IMR-90 (cell line): ENCODE results near the gene RP2. TPM values are rescaled to one million over a fixed set of nuclear protein-coding genes. Genes with fewer than 3 reads are reported as not detected.

Experiments
- ATAC-seq: fragments of 200-7000 bp; cut with Tn5 transposase; 2 replicates; pipeline ENCODE4 v1.9.1; 2020; ENCODE audit warnings: low read depth, mild to moderate bottlenecking, moderate library complexity
- BruUV-seq: library from RNA; stranded (reverse); fragments of 400-500 nt; replicated peaks from 2 replicates; lab custom pipeline; 2021; lab: Mats Ljungman, UMichigan
- CTCF ChIA-PET: fragments of 300-600 bp; formaldehyde crosslinking; extraction: SDS; loops from one replicate; lab custom pipeline; 2021; ENCODE audit warnings: antibody characterized with exemption; lab: Yijun Ruan, JAX
- POLR2A ChIA-PET: fragments of 300-600 bp; sonication (Branson Sonifier 250); formaldehyde crosslinking; loops from one replicate; lab custom pipeline; 2022; ENCODE audit warnings: antibody characterized with exemption; ENCODE audit not compliant: unreplicated experiment; lab: Charles Lee
- DNase-seq: peaks from one replicate; pipeline ENCODE4 v3.0.0; 2013
- H2AFZ ChIP-seq: replicated peaks from 2 replicates; pipeline ENCODE3; 2013; ENCODE audit warnings: low read length, mild to moderate bottlenecking; ENCODE audit not compliant: poor library complexity
- H2AK5ac ChIP-seq: 2 replicates; pipeline ENCODE4 v1.6.1; 2013; ENCODE audit warnings: low read depth, low read length, inconsistent platforms
- H2AK9ac ChIP-seq: replicated peaks from 2 replicates; pipeline ENCODE3; 2013; ENCODE audit warnings: mild to moderate bottlenecking, low read depth, low read length, moderate library complexity; ENCODE audit not compliant: poor library complexity
- H2BK120ac ChIP-seq: 2 replicates; pipeline ENCODE4 v1.6.1; 2013; ENCODE audit warnings: low read depth, low read length, inconsistent platforms
- H2BK15ac ChIP-seq: 3 replicates; pipeline ENCODE4 v1.6.1; 2013; ENCODE audit warnings: low read depth, low read length, inconsistent platforms
- H2BK20ac ChIP-seq: 2 replicates; pipeline ENCODE4 v1.6.1; 2013; ENCODE audit warnings: low read depth, mild to moderate bottlenecking, inconsistent platforms, low read length, moderate library complexity
- H2BK5ac ChIP-seq: 2 replicates; pipeline ENCODE4 v1.6.1; 2013; ENCODE audit warnings: mild to moderate bottlenecking, low read depth, low read length, inconsistent platforms; ENCODE audit not compliant: poor library complexity, severe bottlenecking
- H3K14ac ChIP-seq: replicated peaks from 2 replicates; pipeline ENCODE4 v1.6.1; 2013; ENCODE audit warnings: low read depth, low read length, inconsistent platforms
- H3K18ac ChIP-seq: 2 replicates; pipeline ENCODE4 v1.6.1; 2013; ENCODE audit warnings: low read depth, low read length, control low read depth
- H3K23ac ChIP-seq: 2 replicates; pipeline ENCODE4 v1.6.1; 2013; ENCODE audit warnings: low read depth, low read length, inconsistent platforms
- H3K27ac ChIP-seq: 2 replicates; pipeline ENCODE4 v1.5.1; 2013; ENCODE audit warnings: mild to moderate bottlenecking, control low read depth, low read length; ENCODE audit not compliant: insufficient read depth
- H3K27me3 ChIP-seq: 2 replicates; pipeline ENCODE4 v1.6.1; 2013; ENCODE audit warnings: low read length; ENCODE audit not compliant: control insufficient read depth, insufficient read depth
- H3K36me3 ChIP-seq: 2 replicates; pipeline ENCODE4 v1.6.1; 2013; ENCODE audit warnings: low read length, mixed read lengths; ENCODE audit not compliant: control insufficient read depth, insufficient read depth
- H3K4ac ChIP-seq: 2 replicates; pipeline ENCODE4 v1.6.1; 2013; ENCODE audit warnings: low read depth, low read length, inconsistent platforms
- H3K4me1 ChIP-seq: 2 replicates; pipeline ENCODE4 v1.6.1; 2013; ENCODE audit warnings: low read length, mixed read lengths; ENCODE audit not compliant: control insufficient read depth, insufficient read depth
- H3K4me2 ChIP-seq: 2 replicates; pipeline ENCODE4 v1.6.1; 2013; ENCODE audit warnings: low read depth, mild to moderate bottlenecking, control low read depth, low read length, moderate library complexity
- H3K4me3 ChIP-seq: 2 replicates; pipeline ENCODE4 v1.5.1; 2013; ENCODE audit warnings: low read depth, mild to moderate bottlenecking, control low read depth, low read length, moderate library complexity; ENCODE audit not compliant: insufficient read depth
- H3K56ac ChIP-seq: 2 replicates; pipeline ENCODE4 v1.6.1; 2013; ENCODE audit warnings: low read length, inconsistent platforms; ENCODE audit not compliant: insufficient read depth; ENCODE audit errors: extremely low read depth
- H3K79me1 ChIP-seq, 2 experiments: 2 replicates each; pipeline ENCODE4 v1.6.1; 2013; ENCODE audit warnings: low read length in 2 of 2, inconsistent platforms in 1 of 2, low read depth in 1 of 2
- H3K9ac ChIP-seq: 2 replicates; pipeline ENCODE4 v1.6.1; 2013; ENCODE audit warnings: low read depth, low read length, control low read depth
- H3K9me1 ChIP-seq: 2 replicates; pipeline ENCODE4 v1.6.1; 2013; ENCODE audit warnings: low read length, inconsistent platforms; ENCODE audit not compliant: insufficient read depth
- H3K9me3 ChIP-seq: 2 replicates; pipeline ENCODE4 v1.6.1; 2013; ENCODE audit warnings: low read length; ENCODE audit not compliant: control insufficient read depth, insufficient read depth
- H4K20me1 ChIP-seq: 2 replicates; pipeline ENCODE4 v1.6.1; 2013; ENCODE audit warnings: low read length, inconsistent platforms; ENCODE audit not compliant: insufficient read depth
- H4K5ac ChIP-seq: 2 replicates; pipeline ENCODE4 v1.6.1; 2013; ENCODE audit warnings: mild to moderate bottlenecking, low read depth, low read length, control low read depth
- H4K8ac ChIP-seq, 2 experiments: 2 replicates each; pipeline ENCODE4 v1.6.1; 2013; ENCODE audit warnings: low read depth in 2 of 2, low read length in 2 of 2, control low read depth in 1 of 2, inconsistent platforms in 1 of 2
- H4K91ac ChIP-seq: 2 replicates; pipeline ENCODE4 v1.6.1; 2013; ENCODE audit warnings: low read depth, low read length, inconsistent platforms; ENCODE audit not compliant: insufficient read depth
- MAFK ChIP-seq: IDR thresholded peaks from 2 replicates; pipeline ENCODE4 v1.6.1; 2012; ENCODE audit warnings: low read depth, low read length, improper control_type of control experiment
- NFE2L2 ChIP-seq: fragments of 150-350 bp; IDR thresholded peaks from 2 replicates; pipeline ENCODE4 v1.6.1; 2016; ENCODE audit warnings: low read depth, mild to moderate bottlenecking, low read length
- RCOR1 ChIP-seq: IDR thresholded peaks from 2 replicates; pipeline ENCODE4 v1.6.1; 2012; ENCODE audit warnings: mild to moderate bottlenecking, low read length, improper control_type of control experiment; ENCODE audit not compliant: insufficient replicate concordance
- RFX5 ChIP-seq: IDR thresholded peaks from 2 replicates; pipeline ENCODE4 v1.8.0; 2012; ENCODE audit warnings: low read depth, mild to moderate bottlenecking, low read length, moderate library complexity
- WGBS, 2 experiments: methylation state at CpG; one replicate each; pipeline versions ENCODE4 v1.1.5 to v1.1.7; 2013; ENCODE audit warnings: missing lambda C conversion rate in 2 of 2; ENCODE audit not compliant: insufficient read length in 1 of 2; ENCODE audit errors: extremely low coverage in 2 of 2; 5-methylcytosine and 5-hydroxymethylcytosine counted together
- dilution Hi-C: fragments of 300-500 bp; cut with HindIII; formaldehyde crosslinking; loops from one replicate; pipeline ENCODE4 v1.14.3; 2018; ENCODE audit warnings: low sequenced_read_pairs; ENCODE audit not compliant: unreplicated experiment
- in situ Hi-C: fragments of 300-500 bp; cut with MboI; formaldehyde crosslinking; loops from 3 replicates; pipeline ENCODE4 v1.14.3; 2019; ENCODE audit warnings: low sequenced_read_pairs, inconsistent platforms, mixed read lengths
- intact Hi-C: fragments of 100-400 bp; cut with micrococcal nuclease; formaldehyde crosslinking; loops from 2 replicates; pipeline ENCODE4 v1.10.0; 2022
- polyA plus RNA-seq, 3 experiments: library from polyadenylated mRNA; depleted of rRNA; stranded (reverse); fragments of >200 nt; gene quantifications; 2 replicates each; pipeline ENCODE4 v1.2.3, GENCODE V29; 2012; ENCODE audit warnings: low replicate concordance in 1 of 3
- total RNA-seq: library from RNA; depleted of rRNA; stranded (reverse); fragments of >200 nt; gene quantifications from 2 replicates; pipeline ENCODE4 v1.2.3, GENCODE V29; 2012

Gene RP2
- total and polyA plus RNA-seq, 2 of the 4 experiments (the other 2 are of a cell fraction) = 6.8 to 17.0 TPM

GRCh38 chrX:46863072-46863471, 26.2 kb downstream of the RP2 start:
- Histone ChIP-seq H4K5ac (no peak overlapping the region), H3K4me1 (no peaks in the 10 kb centered on the region; the same call in 1 of the 2 replicates), H3K4ac (no peak overlapping the region), H2AFZ (no peak overlapping the region), H3K4me3 (no peak overlapping the region), H2BK20ac (no peak overlapping the region), H3K18ac (no peak overlapping the region), H3K23ac (no peak overlapping the region), H4K20me1 (no peaks in the 10 kb centered on the region), H3K27me3 (no peaks in the 10 kb centered on the region), H2AK5ac (no peak overlapping the region), H3K4me2 (no peak overlapping the region), H2BK15ac (no peak overlapping the region), H2BK5ac (no peak overlapping the region), H4K8ac (no peak overlapping the region), H3K9me1 (no peaks in the 10 kb centered on the region), H3K27ac (no peak overlapping the region), H2BK120ac (no peak overlapping the region), H2AK9ac (no peak overlapping the region), H3K36me3 (no peaks in the 10 kb centered on the region), H3K14ac (no peak overlapping the region), H3K9me3 (no peaks in the 10 kb centered on the region), H3K56ac (no peak overlapping the region), H3K79me1 (peaks cover 3 to 12% of the 10 kb centered on the region in 2 experiments; a peak in 2 of 4 replicates), H3K9ac (no peak overlapping the region), H4K91ac (no peak overlapping the region)
- no TSS peak for BruUV-seq
- ChIA-PET POLR2A (no interaction called here), CTCF (no interaction called here)
- WGBS, 2 experiments = no CpG with 5 or more reads among the region's 2 CpGs
- TF ChIP-seq NFE2L2 = peak; percentile 84
- TF ChIP-seq MAFK = peak; percentile 50; the same call in 1 of the 2 replicates
- TF ChIP-seq RCOR1 = no peak
- TF ChIP-seq RFX5 = no peak
- no peak for ATAC-seq
- no peak for DNase-seq
- in situ Hi-C loops = no loop called here
- dilution Hi-C loops = no loop called here
- intact Hi-C loops = no loop called here
